ENCODE data around the gene GTF3C4. TPM values are rescaled to one million over a fixed set of nuclear protein-coding genes. Genes with fewer than 3 reads are reported as not detected.

Gene GTF3C4
- total and polyA plus RNA-seq, 2 of the 8 experiments (the other 6 are each of a cell fraction or from before 2014, with no cell fraction given): 6.8 to 39.2 TPM

- TF ChIP-seq RXRA (IDR thresholded peaks at IDR 0.05; ENCODE audit: insufficient read depth, low read depth, low read length) (no peak), PHF8 (conservative IDR thresholded peaks at IDR 0.05; ENCODE audit: low read depth, low read length) (no peak), SP1 (IDR thresholded peaks at IDR 0.05; ENCODE audit: low read depth, low read length) (no peak), MAFK (IDR thresholded peaks at IDR 0.05; ENCODE audit: low read depth, low read length) (no peak), CREB1 (IDR thresholded peaks at IDR 0.05) (no peak)
Measured at GRCh38 chr9:132645711-132646110, 24.6 kb upstream of the GTF3C4 start (continued).

Data from H1 (cell line).